ENCODE measurements around the gene PLPPR4. TPM values are rescaled to one million over a fixed set of nuclear protein-coding genes. Genes with fewer than 3 reads are reported as not detected.
"Not testable (repeated sequence)": the region's sequence is repeated elsewhere in the genome, so short reads cannot be mapped to it uniquely, and the experiment has no call there.

The PLPPR4 gene
- total RNA-seq, 1 donor from 2014 or later = 0.29 TPM

DNA sequence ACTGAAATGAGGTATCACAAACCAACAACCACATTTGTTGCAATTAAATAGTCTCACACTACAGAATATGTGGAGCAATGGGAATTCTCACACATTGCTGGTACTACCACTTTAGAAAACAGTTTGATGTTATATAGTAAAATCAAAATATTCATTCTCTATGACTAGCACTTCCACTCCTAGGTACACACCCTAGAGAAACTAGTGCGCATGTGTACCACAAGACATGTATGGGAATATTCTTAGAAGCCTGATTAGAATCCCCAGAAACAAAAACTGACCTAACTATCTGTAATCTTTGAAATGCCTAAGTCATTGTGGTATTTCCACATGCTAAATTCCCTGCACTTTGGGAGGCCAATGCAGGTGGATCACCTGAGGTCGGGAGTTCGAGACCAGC, 18.1 kb upstream of the PLPPR4 start:
- Mint-ChIP-seq H3K4me1 (ENCODE audit: low read depth, unreplicated experiment) (no peaks in the 10 kb centered on the region), H3K36me3 (ENCODE audit: unreplicated experiment) (no peaks in the 10 kb centered on the region), H3K4me3 (ENCODE audit: unreplicated experiment) (no peak overlapping the region), H3K27ac (ENCODE audit: unreplicated experiment) (no peak overlapping the region), H3K27me3 (ENCODE audit: unreplicated experiment) (peaks cover 2% of the 10 kb centered on the region), H3K9me3 (ENCODE audit: unreplicated experiment) (no peaks in the 10 kb centered on the region)
- no peak for DNase-seq
- TF ChIP-seq, protein P1, sequence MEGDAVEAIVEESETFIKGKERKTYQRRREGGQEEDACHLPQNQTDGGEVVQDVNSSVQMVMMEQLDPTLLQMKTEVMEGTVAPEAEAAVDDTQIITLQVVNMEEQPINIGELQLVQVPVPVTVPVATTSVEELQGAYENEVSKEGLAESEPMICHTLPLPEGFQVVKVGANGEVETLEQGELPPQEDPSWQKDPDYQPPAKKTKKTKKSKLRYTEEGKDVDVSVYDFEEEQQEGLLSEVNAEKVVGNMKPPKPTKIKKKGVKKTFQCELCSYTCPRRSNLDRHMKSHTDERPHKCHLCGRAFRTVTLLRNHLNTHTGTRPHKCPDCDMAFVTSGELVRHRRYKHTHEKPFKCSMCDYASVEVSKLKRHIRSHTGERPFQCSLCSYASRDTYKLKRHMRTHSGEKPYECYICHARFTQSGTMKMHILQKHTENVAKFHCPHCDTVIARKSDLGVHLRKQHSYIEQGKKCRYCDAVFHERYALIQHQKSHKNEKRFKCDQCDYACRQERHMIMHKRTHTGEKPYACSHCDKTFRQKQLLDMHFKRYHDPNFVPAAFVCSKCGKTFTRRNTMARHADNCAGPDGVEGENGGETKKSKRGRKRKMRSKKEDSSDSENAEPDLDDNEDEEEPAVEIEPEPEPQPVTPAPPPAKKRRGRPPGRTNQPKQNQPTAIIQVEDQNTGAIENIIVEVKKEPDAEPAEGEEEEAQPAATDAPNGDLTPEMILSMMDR (IDR thresholded peaks at IDR 0.05; ENCODE audit: partially characterized antibody, unreplicated experiment) = no peak

DNA sequence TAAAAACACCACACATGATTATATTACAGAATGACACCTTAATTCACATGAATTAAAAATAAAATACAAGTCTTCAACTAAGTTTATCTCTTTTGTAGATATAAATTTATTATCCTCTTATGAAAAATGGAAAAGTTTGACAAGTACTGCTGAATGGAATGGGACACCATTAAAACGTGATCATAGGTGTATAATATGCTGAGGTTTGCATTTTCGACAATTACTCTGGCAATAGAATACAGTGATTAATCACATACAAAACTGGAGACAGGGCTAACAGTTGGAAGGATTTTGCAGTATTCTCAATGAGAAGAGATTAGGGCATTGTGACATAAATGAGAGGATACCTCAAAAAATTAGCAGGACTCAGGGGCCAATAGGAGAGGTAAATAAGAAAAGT, 17.1 kb upstream of the PLPPR4 start:
- Mint-ChIP-seq H3K4me3 (ENCODE audit: unreplicated experiment) (no peak overlapping the region), H3K27me3 (ENCODE audit: unreplicated experiment) (peaks cover 2% of the 10 kb centered on the region), H3K9me3 (ENCODE audit: unreplicated experiment) (no peaks in the 10 kb centered on the region), H3K27ac (ENCODE audit: unreplicated experiment) (no peak overlapping the region), H3K4me1 (ENCODE audit: low read depth, unreplicated experiment) (no peaks in the 10 kb centered on the region), H3K36me3 (ENCODE audit: unreplicated experiment) (no peaks in the 10 kb centered on the region)
- TF ChIP-seq, protein P1 (IDR thresholded peaks at IDR 0.05; ENCODE audit: partially characterized antibody, unreplicated experiment) = no peak
- no peak for DNase-seq

DNA sequence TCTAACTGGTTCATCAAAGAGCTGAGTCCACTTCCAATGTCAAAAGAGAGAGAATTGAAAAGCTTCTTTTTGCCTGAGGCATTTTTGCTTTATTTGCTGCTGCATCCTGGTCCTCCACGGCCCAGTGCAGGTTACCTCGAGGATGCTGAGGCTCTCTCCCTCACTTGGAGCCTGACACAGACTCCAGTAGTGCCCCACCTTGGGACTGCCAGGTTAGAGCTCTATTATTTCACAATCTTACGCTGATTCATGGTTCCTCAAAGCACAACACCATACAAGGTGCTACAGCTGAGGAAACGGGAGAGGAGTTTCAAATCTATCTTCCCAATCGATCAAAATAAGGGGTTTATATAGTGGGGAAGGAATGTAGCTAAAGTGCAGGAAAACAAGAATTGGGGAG, 13.6 kb upstream of the PLPPR4 start:
- Mint-ChIP-seq H3K4me3 (ENCODE audit: unreplicated experiment) (no peak overlapping the region), H3K4me1 (ENCODE audit: low read depth, unreplicated experiment) (no peaks in the 10 kb centered on the region), H3K27ac (ENCODE audit: unreplicated experiment) (no peak overlapping the region), H3K36me3 (ENCODE audit: unreplicated experiment) (no peaks in the 10 kb centered on the region), H3K9me3 (ENCODE audit: unreplicated experiment) (no peaks in the 10 kb centered on the region), H3K27me3 (ENCODE audit: unreplicated experiment) (peaks cover 3% of the 10 kb centered on the region)
- TF ChIP-seq, protein P1 (IDR thresholded peaks at IDR 0.05; ENCODE audit: partially characterized antibody, unreplicated experiment) = no peak
- no peak for DNase-seq

DNA sequence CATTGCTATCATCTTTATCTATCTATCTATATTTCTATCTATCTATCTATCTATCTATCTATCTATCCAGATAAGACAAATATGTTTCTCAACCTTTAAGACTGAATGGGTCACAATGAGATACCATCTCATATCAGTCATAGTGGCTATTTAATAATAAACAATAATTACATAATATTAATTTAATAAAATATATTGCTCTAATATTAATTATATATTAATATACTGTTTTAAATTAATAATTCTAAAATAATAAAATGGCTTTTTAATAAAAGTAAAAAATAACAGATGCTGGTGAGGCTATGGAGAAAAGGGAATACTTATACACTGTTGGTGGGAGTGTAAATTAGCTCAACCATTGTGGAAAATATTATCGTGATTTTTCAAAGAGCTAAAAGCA, 13.0 kb upstream of the PLPPR4 start:
- Mint-ChIP-seq H3K4me1 (ENCODE audit: low read depth, unreplicated experiment) (no peaks in the 10 kb centered on the region), H3K27me3 (ENCODE audit: unreplicated experiment) (peaks cover 3% of the 10 kb centered on the region), H3K9me3 (ENCODE audit: unreplicated experiment) (no peaks in the 10 kb centered on the region), H3K27ac (ENCODE audit: unreplicated experiment) (no peak overlapping the region), H3K36me3 (ENCODE audit: unreplicated experiment) (no peaks in the 10 kb centered on the region), H3K4me3 (ENCODE audit: unreplicated experiment) (no peak overlapping the region)
- TF ChIP-seq, protein P1 (IDR thresholded peaks at IDR 0.05; ENCODE audit: partially characterized antibody, unreplicated experiment) = no peak
- DNase-seq = no peak

DNA sequence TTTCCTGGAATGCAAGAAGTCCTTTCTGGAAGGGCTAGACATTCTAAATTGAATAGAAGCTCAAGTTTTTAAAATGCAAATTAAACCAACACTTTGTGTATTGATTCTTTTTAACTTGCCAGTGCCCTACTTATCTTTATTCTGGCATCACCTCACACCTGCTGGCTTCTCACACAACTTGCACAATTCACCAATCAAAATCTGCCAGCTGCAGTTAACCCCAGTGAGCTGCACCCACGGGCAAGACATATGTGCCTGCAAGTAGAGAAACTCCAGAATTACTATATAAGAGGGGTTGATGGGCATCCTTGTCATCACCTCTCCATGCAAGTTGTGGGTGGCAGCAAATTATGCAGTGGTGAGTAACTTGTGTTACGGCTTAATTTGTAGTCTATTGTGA, 11.7 kb upstream of the PLPPR4 start:
- Mint-ChIP-seq H3K4me3 (ENCODE audit: unreplicated experiment) (no peak overlapping the region), H3K9me3 (ENCODE audit: unreplicated experiment) (no peaks in the 10 kb centered on the region), H3K27me3 (ENCODE audit: unreplicated experiment) (peaks cover 3% of the 10 kb centered on the region), H3K36me3 (ENCODE audit: unreplicated experiment) (no peaks in the 10 kb centered on the region), H3K4me1 (ENCODE audit: low read depth, unreplicated experiment) (no peaks in the 10 kb centered on the region), H3K27ac (ENCODE audit: unreplicated experiment) (no peak overlapping the region)
- no peak for DNase-seq
- TF ChIP-seq, protein P1 (IDR thresholded peaks at IDR 0.05; ENCODE audit: partially characterized antibody, unreplicated experiment) = no peak

DNA sequence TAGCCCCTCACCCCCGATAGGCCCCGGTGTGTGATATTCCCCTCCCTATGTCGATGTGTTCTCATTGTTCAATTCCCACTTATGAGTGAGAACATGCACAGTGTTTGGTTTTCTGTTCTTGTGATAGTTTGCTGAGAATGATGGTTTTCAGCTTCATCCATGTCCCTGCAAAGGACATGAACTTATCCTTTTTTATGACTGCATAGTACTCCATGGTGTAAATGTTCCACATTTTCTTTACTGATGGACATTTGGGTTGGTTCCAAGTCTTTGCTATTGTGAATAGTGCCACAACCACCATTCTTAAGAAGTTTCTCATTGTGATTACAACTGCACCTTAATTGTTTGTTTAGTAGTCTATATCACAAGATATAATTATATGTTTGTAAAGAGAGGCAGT, 3.9 kb upstream of the PLPPR4 start:
- not testable (repeated sequence) for H3K4me1 Mint-ChIP-seq (ENCODE audit: low read depth, unreplicated experiment); DNase-seq; H3K27ac Mint-ChIP-seq (ENCODE audit: unreplicated experiment); H3K36me3 Mint-ChIP-seq (ENCODE audit: unreplicated experiment); H3K9me3 Mint-ChIP-seq (ENCODE audit: unreplicated experiment); H3K27me3 Mint-ChIP-seq (ENCODE audit: unreplicated experiment); H3K4me3 Mint-ChIP-seq (ENCODE audit: unreplicated experiment)

Measured in glutamatergic neuron (in vitro differentiated cells).